GM10248 (cell line): ENCODE results near the gene KMO.

Experiments used
- CTCF ChIA-PET: fragments of 300-600 bp; sonication (Branson Sonifier 250); formaldehyde crosslinking; extraction: SDS; loops from one replicate; lab custom pipeline; 2021; ENCODE audit warnings: antibody characterized with exemption; lab: Yijun Ruan, JAX
- POLR2A ChIA-PET: fragments of 350-650 bp; sonication (Branson Sonifier 250); formaldehyde crosslinking; extraction: SDS; loops from one replicate; lab custom pipeline; 2020; ENCODE audit warnings: antibody characterized with exemption; lab: Yijun Ruan, JAX
- DNase-seq: peaks from one replicate; pipeline ENCODE4 v3.0.0; 2012; ENCODE audit errors: extremely low spot score
- TF ChIP-seq, protein P1 (sequence below): IDR thresholded peaks from 2 replicates; pipeline ENCODE4 v1.5.1; 2012; ENCODE audit warnings: mild to moderate bottlenecking, low read depth; ENCODE audit errors: extremely low read depth, missing control alignments, control extremely low read depth

Gene KMO

DNA sequence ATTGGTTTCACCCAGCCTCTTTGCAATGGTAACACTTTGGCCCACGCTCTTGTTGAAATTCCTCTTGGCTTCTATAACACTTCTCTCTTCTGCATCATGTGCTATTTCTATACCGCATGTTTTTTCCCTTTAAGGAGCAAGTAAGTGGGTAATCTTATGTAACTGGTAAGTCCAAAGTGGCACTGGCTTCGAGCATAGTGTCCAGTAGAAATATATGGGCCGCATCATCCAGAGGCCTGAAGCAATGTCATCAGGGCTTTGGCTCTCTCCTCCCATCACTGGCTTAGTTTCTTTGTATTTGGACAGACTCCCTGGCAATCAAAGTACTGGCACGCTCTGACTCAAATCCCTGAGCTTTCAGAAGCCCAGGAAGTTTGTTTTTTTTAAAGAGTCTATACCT, 90.5 kb downstream of the KMO start:
- CTCF ChIA-PET, result interaction anchor here (0.8 to 4.6 kb wide), 3 partner anchors 11 to 31 kb away, joined by 3 to 43 read pairs (median 3); no protein-coding TSS in a partner anchor
- POLR2A ChIA-PET, result no interaction called here
- DNase-seq, result no peak
- TF ChIP-seq, protein P1, sequence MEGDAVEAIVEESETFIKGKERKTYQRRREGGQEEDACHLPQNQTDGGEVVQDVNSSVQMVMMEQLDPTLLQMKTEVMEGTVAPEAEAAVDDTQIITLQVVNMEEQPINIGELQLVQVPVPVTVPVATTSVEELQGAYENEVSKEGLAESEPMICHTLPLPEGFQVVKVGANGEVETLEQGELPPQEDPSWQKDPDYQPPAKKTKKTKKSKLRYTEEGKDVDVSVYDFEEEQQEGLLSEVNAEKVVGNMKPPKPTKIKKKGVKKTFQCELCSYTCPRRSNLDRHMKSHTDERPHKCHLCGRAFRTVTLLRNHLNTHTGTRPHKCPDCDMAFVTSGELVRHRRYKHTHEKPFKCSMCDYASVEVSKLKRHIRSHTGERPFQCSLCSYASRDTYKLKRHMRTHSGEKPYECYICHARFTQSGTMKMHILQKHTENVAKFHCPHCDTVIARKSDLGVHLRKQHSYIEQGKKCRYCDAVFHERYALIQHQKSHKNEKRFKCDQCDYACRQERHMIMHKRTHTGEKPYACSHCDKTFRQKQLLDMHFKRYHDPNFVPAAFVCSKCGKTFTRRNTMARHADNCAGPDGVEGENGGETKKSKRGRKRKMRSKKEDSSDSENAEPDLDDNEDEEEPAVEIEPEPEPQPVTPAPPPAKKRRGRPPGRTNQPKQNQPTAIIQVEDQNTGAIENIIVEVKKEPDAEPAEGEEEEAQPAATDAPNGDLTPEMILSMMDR, result no peak

DNA sequence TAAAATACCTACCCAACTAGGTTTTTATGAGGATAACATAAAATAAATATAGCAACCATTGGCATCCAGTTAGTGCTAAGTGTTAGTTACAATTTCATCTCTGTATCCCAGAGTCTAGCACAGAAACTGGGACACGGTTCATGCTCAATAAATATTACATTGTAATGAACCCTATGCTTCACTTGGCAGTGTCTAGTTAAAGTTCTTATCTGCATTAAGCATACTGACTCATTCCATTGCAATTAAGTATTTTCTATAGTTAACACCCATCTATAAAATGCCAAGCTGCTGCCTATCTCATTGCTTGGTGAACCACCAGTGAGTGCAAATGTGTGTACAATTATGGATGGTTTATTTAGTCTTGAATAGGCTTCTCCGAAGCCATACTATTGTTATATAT, 92.8 kb downstream of the KMO start:
- ChIA-PET CTCF (interaction anchor here (4.6 kb wide), 1 partner anchor 13 kb away, joined by 62 read pairs; no protein-coding TSS in a partner anchor), POLR2A (no interaction called here)
- TF ChIP-seq, protein P1, result no peak
- DNase-seq, result no peak

DNA sequence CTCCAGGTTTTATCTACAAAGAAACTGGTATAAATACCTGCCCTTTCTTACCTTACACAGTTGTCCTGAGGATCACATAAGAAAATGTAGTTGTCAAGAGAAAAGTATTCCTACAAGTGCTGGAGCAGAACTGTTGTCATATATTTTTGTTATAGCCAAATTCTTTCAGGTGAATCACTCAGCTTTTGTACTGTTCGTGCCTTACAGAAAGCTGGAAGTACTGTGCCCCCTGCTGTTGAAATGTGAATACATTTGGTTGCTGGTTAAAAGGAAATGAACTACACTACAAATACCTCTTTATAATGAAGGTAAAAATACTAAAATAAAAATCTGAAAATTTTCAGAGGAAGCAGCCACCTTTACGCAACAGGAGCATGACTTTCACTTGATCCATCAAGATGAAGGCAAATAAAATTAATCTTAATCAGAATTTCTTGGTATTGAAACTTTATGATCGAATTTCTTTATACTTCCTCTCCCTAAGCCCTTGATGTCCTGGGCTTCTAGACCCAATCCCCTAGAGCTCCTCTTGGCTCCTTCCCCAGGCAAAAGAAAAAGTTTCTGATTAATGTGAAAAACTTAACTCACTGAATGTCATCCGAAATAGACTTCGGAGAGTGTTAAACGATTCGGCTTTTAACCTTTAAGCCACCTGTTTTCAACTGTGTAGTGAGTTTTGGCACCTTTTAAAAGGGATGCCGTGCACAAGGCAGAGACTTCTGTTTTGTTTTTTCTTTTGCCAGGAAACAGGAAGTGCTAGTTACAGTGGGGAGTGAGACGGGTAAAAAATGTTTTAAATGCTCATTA, 95.5 kb downstream of the KMO start:
- POLR2A ChIA-PET, result interaction anchor here (0.7 kb wide), 1 partner anchor 13 kb away, joined by 3 read pairs; the partner anchor contains the start of genes CHML and OPN3
- DNase-seq, result peak; percentile 34
- TF ChIP-seq, protein P1, result peak; percentile 59
- CTCF ChIA-PET, result interaction anchor here (0.7 to 4.6 kb wide), 22 partner anchors 10 to 895 kb away, joined by 3 to 62 read pairs (median 4); partner anchors contain the start of gene FH

DNA sequence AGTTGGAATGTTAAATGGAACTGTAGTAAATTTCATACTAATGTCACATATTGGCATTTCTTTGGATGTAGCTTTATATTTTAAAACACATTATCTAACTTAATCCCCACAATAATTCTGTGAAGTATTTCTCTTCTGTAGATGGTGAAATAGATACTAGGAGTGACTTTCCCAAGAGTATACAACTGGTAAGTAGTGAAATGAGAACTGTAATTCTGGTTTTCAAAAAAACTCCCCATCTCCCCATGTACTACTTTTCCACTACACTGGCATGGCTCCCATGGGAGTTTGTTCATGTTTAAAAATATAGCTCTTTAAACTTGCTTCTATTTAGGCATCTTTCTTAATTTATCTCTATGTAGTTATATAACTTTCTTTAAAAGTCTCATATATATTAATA, 97.8 kb downstream of the KMO start:
- TF ChIP-seq, protein P1, result no peak
- no peak for DNase-seq
- CTCF ChIA-PET, result interaction anchor here (1.0 to 2.1 kb wide), 7 partner anchors 9 to 898 kb away, joined by 3 to 20 read pairs (median 4); partner anchors contain the start of genes CHML and OPN3
- POLR2A ChIA-PET, result no interaction called here

DNA sequence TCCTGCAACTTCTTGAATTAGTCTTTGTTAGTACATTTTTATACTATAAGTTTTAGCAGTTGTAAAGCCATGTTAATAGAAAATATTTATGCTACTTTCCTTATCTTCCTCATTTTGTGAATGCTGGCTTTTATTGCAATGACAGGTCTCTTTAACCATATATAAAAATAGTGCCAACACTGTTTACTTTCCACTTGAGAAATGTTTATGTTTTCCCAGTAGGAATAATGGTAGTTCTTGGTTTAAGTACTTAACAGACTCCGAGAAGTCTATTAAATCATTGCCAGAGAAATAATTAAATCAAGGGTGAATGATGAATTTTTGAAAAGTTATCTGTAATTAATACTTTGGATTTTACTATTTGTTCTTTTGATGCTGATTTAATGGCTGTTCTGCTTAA, 98.3 kb downstream of the KMO start:
- TF ChIP-seq, protein P1, result no peak
- POLR2A ChIA-PET, result no interaction called here
- CTCF ChIA-PET, result interaction anchor here (1.6 to 2.1 kb wide), 2 partner anchors 21 to 98 kb away, joined by 5 to 20 read pairs; no protein-coding TSS in a partner anchor

DNA sequence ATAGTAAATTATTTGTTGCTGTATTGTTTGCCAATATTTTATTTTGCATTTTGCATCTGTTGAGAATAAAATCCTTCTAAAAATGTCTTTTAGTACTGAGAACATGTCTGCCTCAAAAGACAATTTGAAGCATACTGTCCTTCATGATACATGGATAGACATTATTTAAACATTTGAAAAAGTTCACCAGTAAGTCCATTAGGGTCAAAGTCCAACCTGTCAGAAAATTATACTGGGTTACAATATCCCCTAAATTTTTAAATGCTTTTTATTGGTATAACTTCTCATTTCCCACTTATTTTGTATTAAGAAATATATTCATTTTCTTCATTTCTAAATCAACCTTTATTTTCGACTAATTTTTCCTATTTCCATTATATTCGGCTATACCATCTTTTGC, 98.7 kb downstream of the KMO start:
- POLR2A ChIA-PET, result no interaction called here
- TF ChIP-seq, protein P1, result no peak

More for the DNA sequence above, 98.3 kb downstream of the KMO start:
- DNase-seq, result no peak

More for the DNA sequence above, 98.7 kb downstream of the KMO start:
- CTCF ChIA-PET, result no interaction called here
- no peak for DNase-seq
